Measurements from ENCODE around the gene FAM168A. TPM values are rescaled to one million over a fixed set of nuclear protein-coding genes. Genes with fewer than 3 reads are reported as not detected.

The FAM168A gene
- total RNA-seq, 1 experiment from 2014 or later = 25.9 TPM

- TF ChIP-seq JAZF1 (CRISPR knock-in tag; IDR thresholded peaks at IDR 0.05) (no peak), CTCF (IDR thresholded peaks at IDR 0.05) (no peak), ZNF219 (CRISPR knock-in tag; IDR thresholded peaks at IDR 0.05; ENCODE audit: borderline replicate concordance) (no peak), ZBTB43 (CRISPR knock-in tag; IDR thresholded peaks at IDR 0.05) (no peak), TCF7 (CRISPR knock-in tag; IDR thresholded peaks at IDR 0.05; ENCODE audit: low read depth) (no peak), FOXK1 (CRISPR knock-in tag; IDR thresholded peaks at IDR 0.05) (no peak), PRDM15 (CRISPR knock-in tag; IDR thresholded peaks at IDR 0.05) (no peak), ELF4 (CRISPR knock-in tag; IDR thresholded peaks at IDR 0.05; ENCODE audit: low read depth) (no peak), MYBL2 (CRISPR knock-in tag; IDR thresholded peaks at IDR 0.05) (no peak), ZNF423 (CRISPR knock-in tag; IDR thresholded peaks at IDR 0.05) (no peak), STAT6 (CRISPR knock-in tag; conservative IDR thresholded peaks at IDR 0.05; ENCODE audit: low read depth) (no peak)
- Mint-ChIP-seq H3K27me3 (ENCODE audit: low read depth) (no peaks in the 10 kb centered on the region), H3K4me1 (peaks cover 11% of the 10 kb centered on the region), H3K27ac (no peak overlapping the region), H3K36me3 (no peaks in the 10 kb centered on the region), H3K9me3 (no peaks in the 10 kb centered on the region), H3K4me3 (no peak overlapping the region)
- ATAC-seq (no peak), DNase-seq (ENCODE audit: low spot score) (no peak)
- CTCF ChIA-PET = interaction anchor here (2.5 to 2.6 kb wide), 2 partner anchors 29 to 79 kb away, joined by 7 to 8 read pairs; partner anchors contain the start of gene ARHGEF17
- POLR2A ChIA-PET = no interaction called here
Observed at GRCh38 chr11:73386546-73386945, 211.4 kb downstream of the FAM168A start.

- Mint-ChIP-seq H3K4me3 (no peak overlapping the region), H3K36me3 (no peaks in the 10 kb centered on the region), H3K27ac (no peak overlapping the region), H3K27me3 (ENCODE audit: low read depth) (no peaks in the 10 kb centered on the region), H3K9me3 (no peaks in the 10 kb centered on the region), H3K4me1 (peaks cover 11% of the 10 kb centered on the region)
- DNase-seq (ENCODE audit: low spot score) (no peak), ATAC-seq (no peak)
- ChIA-PET POLR2A (no interaction called here), CTCF (interaction anchor here (0.9 to 5.1 kb wide), 7 partner anchors 8 to 88 kb away, joined by 3 to 41 read pairs (median 7); partner anchors contain the start of gene RELT)
- TF ChIP-seq CTCF (IDR thresholded peaks at IDR 0.05) (no peak), ZNF317 (CRISPR knock-in tag; IDR thresholded peaks at IDR 0.05; ENCODE audit: borderline replicate concordance, low read depth) (no peak), RORB (CRISPR knock-in tag; IDR thresholded peaks at IDR 0.05) (no peak), GTF2I (CRISPR knock-in tag; conservative IDR thresholded peaks at IDR 0.05) (no peak), ZMAT4 (CRISPR knock-in tag; IDR thresholded peaks at IDR 0.05) (no peak), ZNF396 (CRISPR knock-in tag; IDR thresholded peaks at IDR 0.05; ENCODE audit: borderline replicate concordance) (no peak), MLX (CRISPR knock-in tag; IDR thresholded peaks at IDR 0.05) (no peak), SOX15 (CRISPR knock-in tag; IDR thresholded peaks at IDR 0.05) (no peak), FOXJ3 (CRISPR knock-in tag; IDR thresholded peaks at IDR 0.05; ENCODE audit: borderline replicate concordance) (no peak), ZNF416 (CRISPR knock-in tag; IDR thresholded peaks at IDR 0.05) (no peak), HMGA2 (CRISPR knock-in tag; IDR thresholded peaks at IDR 0.05) (no peak), NR3C1 (CRISPR knock-in tag; conservative IDR thresholded peaks at IDR 0.05; ENCODE audit: low read depth) (no peak)
Observed at GRCh38 chr11:73386016-73386415, 211.9 kb downstream of the FAM168A start.
